AG09309 (cell line): ENCODE results near the gene SLC12A8.

Experiments used
- DNase-seq: peaks from one replicate; pipeline ENCODE4 v3.0.0-alpha.2; 2010; ENCODE audit warnings: low read depth
- H3K4me3 ChIP-seq: 2 replicates; pipeline ENCODE4 v1.5.1; 2011; ENCODE audit warnings: mild to moderate bottlenecking, low read depth, low read length, moderate library complexity; ENCODE audit not compliant: control insufficient read depth
- TF ChIP-seq, protein P1 (sequence below): IDR thresholded peaks from 2 replicates; pipeline ENCODE4 v1.5.1; 2011; ENCODE audit warnings: mild to moderate bottlenecking, low read depth, low read length, inconsistent platforms; ENCODE audit not compliant: insufficient read depth, control insufficient read depth; ENCODE audit errors: missing control alignments

The SLC12A8 gene

DNA sequence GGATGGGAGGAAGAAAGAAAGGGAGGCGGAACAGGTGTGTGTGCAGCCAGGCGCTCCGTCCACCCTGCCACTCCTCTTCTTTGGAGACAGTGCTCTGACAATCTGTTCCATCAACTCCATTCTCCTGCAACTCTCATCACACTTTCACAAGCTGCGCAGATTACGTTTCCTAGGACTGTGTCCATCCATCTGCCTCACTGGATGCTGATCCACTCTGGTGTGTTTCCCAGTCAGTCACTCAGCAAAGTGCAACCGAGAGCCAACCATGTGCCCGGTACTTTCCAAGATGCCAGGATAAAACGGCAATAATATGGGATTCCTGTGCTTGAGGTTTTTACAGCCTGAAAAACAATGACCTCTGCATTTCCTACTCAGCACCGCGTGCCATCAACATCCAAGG lies 59.6 kb downstream of the SLC12A8 start:
- DNase-seq = no peak
- TF ChIP-seq, protein P1, sequence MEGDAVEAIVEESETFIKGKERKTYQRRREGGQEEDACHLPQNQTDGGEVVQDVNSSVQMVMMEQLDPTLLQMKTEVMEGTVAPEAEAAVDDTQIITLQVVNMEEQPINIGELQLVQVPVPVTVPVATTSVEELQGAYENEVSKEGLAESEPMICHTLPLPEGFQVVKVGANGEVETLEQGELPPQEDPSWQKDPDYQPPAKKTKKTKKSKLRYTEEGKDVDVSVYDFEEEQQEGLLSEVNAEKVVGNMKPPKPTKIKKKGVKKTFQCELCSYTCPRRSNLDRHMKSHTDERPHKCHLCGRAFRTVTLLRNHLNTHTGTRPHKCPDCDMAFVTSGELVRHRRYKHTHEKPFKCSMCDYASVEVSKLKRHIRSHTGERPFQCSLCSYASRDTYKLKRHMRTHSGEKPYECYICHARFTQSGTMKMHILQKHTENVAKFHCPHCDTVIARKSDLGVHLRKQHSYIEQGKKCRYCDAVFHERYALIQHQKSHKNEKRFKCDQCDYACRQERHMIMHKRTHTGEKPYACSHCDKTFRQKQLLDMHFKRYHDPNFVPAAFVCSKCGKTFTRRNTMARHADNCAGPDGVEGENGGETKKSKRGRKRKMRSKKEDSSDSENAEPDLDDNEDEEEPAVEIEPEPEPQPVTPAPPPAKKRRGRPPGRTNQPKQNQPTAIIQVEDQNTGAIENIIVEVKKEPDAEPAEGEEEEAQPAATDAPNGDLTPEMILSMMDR = no peak
- H3K4me3 ChIP-seq = no peak overlapping the region

DNA sequence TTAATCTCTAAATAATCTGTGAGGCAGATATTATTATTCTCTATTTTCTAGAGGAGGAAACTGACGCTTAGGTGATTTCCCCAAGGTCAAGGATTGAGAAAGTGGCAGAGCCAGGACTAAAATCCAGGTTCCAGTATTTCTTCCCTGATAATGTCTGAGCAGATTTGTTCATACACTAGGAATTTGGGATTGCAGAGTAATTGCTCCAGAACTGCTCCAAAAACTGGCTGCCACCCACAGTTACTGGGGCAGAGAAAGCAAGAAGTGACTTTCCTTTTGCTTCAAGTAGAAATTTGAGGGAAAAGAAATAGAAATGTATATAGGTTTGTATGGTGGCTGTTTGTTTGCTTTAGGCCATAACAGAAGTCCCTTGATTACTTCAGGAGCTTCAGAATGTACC lies 60.6 kb downstream of the SLC12A8 start:
- H3K4me3 ChIP-seq = no peak overlapping the region
- TF ChIP-seq, protein P1 = no peak
- no peak for DNase-seq

DNA sequence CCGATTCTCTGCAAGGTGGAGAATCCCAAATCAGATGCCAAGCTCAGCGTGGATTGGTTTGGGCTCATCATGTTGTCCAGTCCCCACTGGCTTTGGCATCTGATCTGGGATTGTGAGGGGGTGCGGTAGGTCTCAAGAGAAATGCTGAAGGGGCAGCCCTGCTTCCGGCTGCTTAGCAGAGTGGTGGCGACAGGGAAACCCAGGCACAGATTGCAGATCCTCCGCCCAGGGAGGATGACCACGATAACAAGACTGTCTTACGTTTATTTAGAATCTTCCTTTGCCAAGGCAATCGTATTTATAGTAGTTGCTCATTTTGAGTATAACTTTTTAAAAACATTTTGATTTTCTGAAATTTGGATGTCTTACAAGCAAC lies 61.1 kb downstream of the SLC12A8 start:
- no peak overlapping the region for H3K4me3 ChIP-seq
- TF ChIP-seq, protein P1 = no peak
- DNase-seq = no peak

DNA sequence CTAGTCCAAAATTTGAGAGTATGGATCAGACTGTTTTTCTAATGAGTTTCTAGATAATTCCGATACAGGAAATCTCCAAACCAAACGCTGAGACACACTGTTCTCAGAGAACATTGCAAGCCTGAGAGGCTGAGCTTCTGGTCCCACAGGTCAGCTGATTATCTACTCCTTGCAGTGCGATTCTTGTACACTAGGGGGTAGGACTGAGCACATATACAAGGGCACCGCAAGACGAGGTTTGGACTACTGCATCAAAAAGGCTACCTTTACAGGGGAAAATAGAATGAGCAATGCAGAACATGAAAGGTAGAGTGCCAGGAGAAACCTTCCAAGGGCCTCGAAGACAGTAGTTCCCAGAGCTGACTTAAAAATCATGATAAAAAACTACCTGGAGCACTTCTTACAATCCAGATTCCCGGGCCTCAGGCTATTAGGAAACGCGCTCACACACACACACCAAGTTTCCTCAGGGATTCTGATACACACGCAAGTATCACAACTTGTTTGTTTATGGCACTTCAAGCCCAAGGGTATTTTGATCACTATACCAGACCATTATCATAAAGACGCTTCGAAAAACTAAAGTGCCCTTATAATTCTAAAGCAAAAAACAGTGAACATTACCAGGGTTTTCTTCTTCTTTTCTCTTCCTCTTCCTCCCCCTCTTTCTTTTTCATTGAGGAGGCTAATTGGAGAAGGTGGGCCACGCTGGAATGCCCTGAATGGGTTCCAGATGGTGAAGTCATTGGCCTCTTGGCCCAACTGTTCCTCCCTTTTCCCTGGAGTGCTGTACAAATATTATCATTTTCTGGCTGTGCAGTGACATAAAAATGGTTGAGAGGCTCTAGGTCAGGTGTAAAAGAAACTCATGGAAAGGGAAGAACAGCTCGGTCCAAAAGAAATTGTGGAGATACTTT lies 61.8 kb downstream of the SLC12A8 start:
- TF ChIP-seq, protein P1 = peak; percentile 24
- H3K4me3 ChIP-seq = no peak overlapping the region
- no peak for DNase-seq

DNA sequence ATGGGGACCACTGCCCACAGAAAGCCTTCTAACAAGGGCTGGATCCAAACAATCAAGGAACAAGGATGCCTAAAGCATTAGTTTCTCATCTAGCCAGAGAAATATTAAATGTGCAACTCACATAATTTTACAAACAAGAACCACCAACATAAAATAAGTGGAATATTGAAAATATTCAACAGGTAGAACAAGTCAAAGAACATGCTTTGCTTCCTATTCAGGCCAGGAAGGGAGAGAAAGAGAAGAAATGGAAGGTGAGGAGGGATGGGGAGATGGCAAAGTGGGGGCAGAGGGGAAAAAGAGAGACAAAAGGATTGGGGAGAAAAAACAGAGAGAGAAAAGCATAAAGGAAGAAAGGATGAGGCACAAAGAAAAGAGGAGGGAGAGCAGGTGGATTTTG lies 63.1 kb downstream of the SLC12A8 start:
- H3K4me3 ChIP-seq = no peak overlapping the region

DNA sequence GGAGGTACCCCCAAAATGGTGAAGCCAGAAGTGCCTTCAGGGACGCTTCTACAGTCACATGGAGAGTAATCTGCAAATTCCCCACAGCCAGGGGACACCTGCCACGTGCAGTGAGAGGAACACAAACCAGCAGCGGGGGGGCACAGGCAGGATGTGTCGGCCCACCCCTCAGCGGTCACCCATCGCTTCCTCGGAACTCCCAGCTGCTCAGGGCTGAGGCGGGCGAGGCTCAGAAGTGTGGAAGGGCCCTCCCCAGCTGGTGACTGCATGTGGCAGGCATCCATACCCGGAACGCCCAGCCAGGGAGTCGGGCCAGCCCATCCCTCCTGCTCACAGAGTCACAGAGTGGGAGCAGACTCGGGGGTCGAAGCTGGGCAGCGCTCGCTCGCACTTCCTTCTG lies 63.7 kb downstream of the SLC12A8 start:
- TF ChIP-seq, protein P1 = no peak
- DNase-seq = no peak
- H3K4me3 ChIP-seq = no peak overlapping the region

More for the DNA sequence above, 63.1 kb downstream of the SLC12A8 start:
- TF ChIP-seq, protein P1 = no peak
- DNase-seq = no peak
